Measurements from ENCODE around the gene HEXB.

DNA sequence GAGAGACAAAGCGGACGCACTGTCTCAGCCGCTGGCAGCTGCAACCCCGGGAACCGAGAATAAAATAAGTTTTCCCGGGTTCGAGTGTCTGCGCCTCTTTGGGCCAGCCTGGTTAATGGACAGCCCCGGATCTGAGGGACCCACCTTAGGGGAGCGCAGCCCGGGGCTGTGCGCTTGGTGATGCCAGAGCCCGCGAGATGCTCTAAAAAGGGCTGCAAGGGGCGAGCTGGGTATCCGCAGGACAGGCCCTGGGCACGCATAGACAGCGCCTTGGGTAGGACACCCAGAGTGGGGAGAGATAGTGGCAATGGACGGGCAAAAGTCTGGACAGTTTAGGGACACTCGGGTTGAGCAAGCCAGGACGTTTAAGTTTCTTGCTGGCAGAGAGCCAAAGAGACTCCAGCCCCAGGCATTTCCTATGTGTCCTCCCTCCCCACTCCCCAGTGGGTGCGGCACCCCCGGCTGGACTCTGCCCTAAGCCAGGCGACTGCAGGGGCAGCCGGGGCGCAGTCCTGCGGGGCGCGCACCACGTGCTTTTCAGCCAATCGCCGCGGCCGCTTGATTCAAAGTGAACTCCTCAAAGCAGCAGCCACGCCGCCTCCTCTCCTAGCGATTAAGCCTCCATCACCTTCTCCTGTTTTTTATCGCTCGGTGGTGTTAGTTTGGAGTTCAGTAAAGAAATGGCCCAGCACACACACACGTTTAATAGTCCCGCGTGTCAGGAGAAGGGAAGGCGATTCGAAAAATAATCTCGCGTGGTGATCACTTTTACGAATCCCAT lies 43.9 kb upstream of the HEXB start:
- TF ChIP-seq EZH2 (IDR thresholded peaks at IDR 0.05; ENCODE audit: low read depth), result no peak
- TF ChIP-seq, protein P1, sequence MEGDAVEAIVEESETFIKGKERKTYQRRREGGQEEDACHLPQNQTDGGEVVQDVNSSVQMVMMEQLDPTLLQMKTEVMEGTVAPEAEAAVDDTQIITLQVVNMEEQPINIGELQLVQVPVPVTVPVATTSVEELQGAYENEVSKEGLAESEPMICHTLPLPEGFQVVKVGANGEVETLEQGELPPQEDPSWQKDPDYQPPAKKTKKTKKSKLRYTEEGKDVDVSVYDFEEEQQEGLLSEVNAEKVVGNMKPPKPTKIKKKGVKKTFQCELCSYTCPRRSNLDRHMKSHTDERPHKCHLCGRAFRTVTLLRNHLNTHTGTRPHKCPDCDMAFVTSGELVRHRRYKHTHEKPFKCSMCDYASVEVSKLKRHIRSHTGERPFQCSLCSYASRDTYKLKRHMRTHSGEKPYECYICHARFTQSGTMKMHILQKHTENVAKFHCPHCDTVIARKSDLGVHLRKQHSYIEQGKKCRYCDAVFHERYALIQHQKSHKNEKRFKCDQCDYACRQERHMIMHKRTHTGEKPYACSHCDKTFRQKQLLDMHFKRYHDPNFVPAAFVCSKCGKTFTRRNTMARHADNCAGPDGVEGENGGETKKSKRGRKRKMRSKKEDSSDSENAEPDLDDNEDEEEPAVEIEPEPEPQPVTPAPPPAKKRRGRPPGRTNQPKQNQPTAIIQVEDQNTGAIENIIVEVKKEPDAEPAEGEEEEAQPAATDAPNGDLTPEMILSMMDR (conservative IDR thresholded peaks at IDR 0.05), result no peak
